Right lobe of liver (tissue), 4 donors: Measurements from ENCODE around the gene TENM3.

Experiments
- POLR2A ChIP-seq: fragments of 450-650 bp; IDR thresholded peaks from one replicate; pipeline ENCODE4 v1.6.1; 2017; ENCODE audit warnings: antibody characterized with exemption, mild to moderate bottlenecking
- TF ChIP-seq, protein P1 (sequence below), 4 donors: fragments of 200-600 bp in 3 of 4; fragments of 450-650 bp in 1 of 4; IDR thresholded peaks; one replicate each; pipeline versions ENCODE4 v1.5.1 to v1.8.0; 2016 to 2022; ENCODE audit warnings: antibody characterized with exemption in 4 of 4, mild to moderate bottlenecking in 2 of 4
- donor health status: DM: no; HTN: no; CAD: no.
- donor health status: DM: no; HTN: no; CAD: no.
- donor health status: DM: no; HTN: yes; CAD: no.

DNA sequence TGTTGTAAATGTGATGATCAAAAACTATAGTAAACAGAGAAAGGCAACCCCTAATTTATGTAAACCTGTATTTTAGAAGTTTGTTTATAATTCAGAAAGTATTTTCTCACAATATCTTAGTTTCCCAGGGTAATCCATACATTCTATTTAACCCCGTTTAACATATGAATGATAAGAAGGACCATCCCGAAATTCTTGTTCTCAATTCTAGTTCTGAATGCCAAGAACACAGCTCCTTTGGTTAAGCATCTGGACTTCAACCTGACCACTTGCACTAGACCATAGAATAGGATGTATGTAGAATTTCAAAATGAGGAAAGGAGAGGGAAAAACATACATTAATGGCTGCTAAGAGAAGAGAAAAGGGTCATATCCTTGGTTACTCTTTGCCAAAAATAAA lies 227.0 kb downstream of the TENM3 start:
- TF ChIP-seq, protein P1, sequence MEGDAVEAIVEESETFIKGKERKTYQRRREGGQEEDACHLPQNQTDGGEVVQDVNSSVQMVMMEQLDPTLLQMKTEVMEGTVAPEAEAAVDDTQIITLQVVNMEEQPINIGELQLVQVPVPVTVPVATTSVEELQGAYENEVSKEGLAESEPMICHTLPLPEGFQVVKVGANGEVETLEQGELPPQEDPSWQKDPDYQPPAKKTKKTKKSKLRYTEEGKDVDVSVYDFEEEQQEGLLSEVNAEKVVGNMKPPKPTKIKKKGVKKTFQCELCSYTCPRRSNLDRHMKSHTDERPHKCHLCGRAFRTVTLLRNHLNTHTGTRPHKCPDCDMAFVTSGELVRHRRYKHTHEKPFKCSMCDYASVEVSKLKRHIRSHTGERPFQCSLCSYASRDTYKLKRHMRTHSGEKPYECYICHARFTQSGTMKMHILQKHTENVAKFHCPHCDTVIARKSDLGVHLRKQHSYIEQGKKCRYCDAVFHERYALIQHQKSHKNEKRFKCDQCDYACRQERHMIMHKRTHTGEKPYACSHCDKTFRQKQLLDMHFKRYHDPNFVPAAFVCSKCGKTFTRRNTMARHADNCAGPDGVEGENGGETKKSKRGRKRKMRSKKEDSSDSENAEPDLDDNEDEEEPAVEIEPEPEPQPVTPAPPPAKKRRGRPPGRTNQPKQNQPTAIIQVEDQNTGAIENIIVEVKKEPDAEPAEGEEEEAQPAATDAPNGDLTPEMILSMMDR (IDR thresholded peaks at IDR 0.05) = no peak
- no peak for TF ChIP-seq POLR2A
